Lower leg skin (tissue), 4 donors: ENCODE data around the gene PSEN2. TPM values are rescaled to one million over a fixed set of nuclear protein-coding genes. Genes with fewer than 3 reads are reported as not detected.

Experiments
- DNase-seq, 2 donors: peaks; one replicate each; pipeline ENCODE4 v3.0.0-alpha.2; 2019; ENCODE audit warnings: low spot score in 2 of 2
- H3K4me3 ChIP-seq: fragments of 200-600 bp; sonication (generic); 2 replicates; pipeline ENCODE4 v1.5.1; 2017; ENCODE audit warnings: mild to moderate bottlenecking, low read depth; ENCODE audit not compliant: poor library complexity, severe bottlenecking
- CTCF ChIP-seq, 3 donors: fragments of 450-650 bp; IDR thresholded peaks; one replicate each; pipeline ENCODE4 v1.5.1; 2016; ENCODE audit warnings: antibody characterized with exemption in 3 of 3, mild to moderate bottlenecking in 3 of 3, moderate library complexity in 2 of 3
- POLR2A ChIP-seq, 2 donors: fragments of 450-650 bp; IDR thresholded peaks; one replicate each; pipeline ENCODE4 v1.6.1; 2016 to 2017; ENCODE audit warnings: antibody characterized with exemption in 2 of 2, mild to moderate bottlenecking in 1 of 2, moderate library complexity in 1 of 2
- WGBS, 2 donors: methylation state at CpG; one replicate each; pipeline ENCODE4 v1.1.5; 2018; 5-methylcytosine and 5-hydroxymethylcytosine counted together
- intact Hi-C: fragments of 100-400 bp; cut with DNase I; formaldehyde crosslinking; loops from one replicate; pipeline ENCODE4 v1.15.0; 2023; ENCODE audit warnings: low total_unique reads
- total RNA-seq, 4 donors: library from RNA; depleted of rRNA; stranded (reverse); fragments of >200 nt; gene quantifications; one replicate each; pipeline ENCODE4 v1.1.0, GENCODE V29; 2016

The PSEN2 gene
- total RNA-seq, 4 donors from 2014 or later, result 10.9 to 36.0 (median 23.2) TPM

- intact Hi-C loops, result no loop called here
Measured at GRCh38 chr1:226882187-226882586, 11.8 kb downstream of the PSEN2 start.

GRCh38 chr1:226882631-226883409 is 12.4 kb downstream of the PSEN2 start:
- no peak for TF ChIP-seq POLR2A (IDR thresholded peaks at IDR 0.05)
- TF ChIP-seq CTCF (IDR thresholded peaks at IDR 0.05), result no peak
- 50 to 53% methylated on average over 9 of the region's 9 CpGs for WGBS, 2 donors
- no peak overlapping the region for H3K4me3 ChIP-seq
- intact Hi-C loops, result no loop called here
- no peak for DNase-seq

More at GRCh38 chr1:226882187-226882586, 11.8 kb downstream of the PSEN2 start:
- TF ChIP-seq POLR2A (IDR thresholded peaks at IDR 0.05) (no peak), CTCF (IDR thresholded peaks at IDR 0.05) (no peak)
- WGBS, 2 donors, result 54 to 63% methylated on average over 5 of the region's 5 CpGs
- no peak overlapping the region for H3K4me3 ChIP-seq
- DNase-seq, result no peak

- intact Hi-C loops, result no loop called here
- 85% methylated on average over 16 of the region's 16 CpGs for WGBS, 2 donors
- no peak for TF ChIP-seq CTCF (IDR thresholded peaks at IDR 0.05)
- TF ChIP-seq POLR2A (IDR thresholded peaks at IDR 0.05), result no peak
- no peak for DNase-seq
- no peak overlapping the region for H3K4me3 ChIP-seq
Measured at GRCh38 chr1:226883630-226884029, 13.2 kb downstream of the PSEN2 start.

GRCh38 chr1:226884116-226884625 is 13.8 kb downstream of the PSEN2 start:
- 65 to 72% methylated on average over 6 of the region's 6 CpGs for WGBS, 2 donors
- no peak for DNase-seq
- intact Hi-C loops, result no loop called here

GRCh38 chr1:226884966-226885820 is 14.8 kb downstream of the PSEN2 start:
- H3K4me3 ChIP-seq, result no peak overlapping the region
- WGBS, 2 donors, result 84 to 85% methylated on average over 19 to 20 of the region's 20 CpGs
- intact Hi-C loops, result no loop called here
- no peak for DNase-seq
- TF ChIP-seq POLR2A (IDR thresholded peaks at IDR 0.05) (no peak), CTCF (IDR thresholded peaks at IDR 0.05) (no peak)

More at GRCh38 chr1:226884116-226884625, 13.8 kb downstream of the PSEN2 start:
- no peak overlapping the region for H3K4me3 ChIP-seq
- TF ChIP-seq CTCF (IDR thresholded peaks at IDR 0.05) (no peak), POLR2A (IDR thresholded peaks at IDR 0.05) (no peak)
